Upper lobe of right lung (tissue), 1 donor: ENCODE measurements around the gene OPCML. TPM values are rescaled to one million over a fixed set of nuclear protein-coding genes. Genes with fewer than 3 reads are reported as not detected.

ENCODE experiments used
- ATAC-seq: fragments of 200-7000 bp; cut with Tn5 transposase; one replicate; pipeline ENCODE4 v1.9.1; 2020; ENCODE audit warnings: mild to moderate bottlenecking, moderate library complexity
- DNase-seq: peaks from one replicate; pipeline ENCODE4 v3.0.0-alpha.2; 2020
- H3K27ac ChIP-seq: fragments of 200-600 bp; one replicate; pipeline ENCODE4 v1.8.0; 2022
- H3K27me3 ChIP-seq: fragments of 200-600 bp; one replicate; pipeline ENCODE4 v1.8.0; 2022; ENCODE audit warnings: mild to moderate bottlenecking
- H3K36me3 ChIP-seq: fragments of 200-600 bp; one replicate; pipeline ENCODE4 v1.8.0; 2022
- H3K4me1 ChIP-seq: fragments of 200-600 bp; one replicate; pipeline ENCODE4 v1.8.0; 2022
- H3K4me3 ChIP-seq: fragments of 200-600 bp; one replicate; pipeline ENCODE4 v1.8.0; 2022; ENCODE audit warnings: mild to moderate bottlenecking
- H3K9me3 ChIP-seq: fragments of 200-600 bp; one replicate; pipeline ENCODE4 v1.8.0; 2022
- intact Hi-C: fragments of 100-400 bp; cut with DNase I; formaldehyde crosslinking; loops from one replicate; pipeline ENCODE4 v1.11.0; 2022
- total RNA-seq: library from RNA; stranded (reverse); fragmentation: NEBNext Ultra II Directional; extraction: Animal tissue kit (Norgen Biotek cat#: 25700); gene quantifications from one replicate; pipeline ENCODE4 v1.2.1, GENCODE V29; 2021
- TF ChIP-seq, protein P1 (sequence below): fragments of 200-600 bp; IDR thresholded peaks from one replicate; pipeline ENCODE4 v1.8.0; 2022; ENCODE audit warnings: antibody characterized with exemption
- donor health status: DM: no; HTN: yes; CAD: no; lungs with severe emphysema.

Gene OPCML
- total RNA-seq, 1 donor from 2014 or later: not detected

GRCh38 chr11:133555034-133555433 lies 22.7 kb upstream of the OPCML start:
- H3K36me3 ChIP-seq: no peaks in the 10 kb centered on the region
- TF ChIP-seq, protein P1, sequence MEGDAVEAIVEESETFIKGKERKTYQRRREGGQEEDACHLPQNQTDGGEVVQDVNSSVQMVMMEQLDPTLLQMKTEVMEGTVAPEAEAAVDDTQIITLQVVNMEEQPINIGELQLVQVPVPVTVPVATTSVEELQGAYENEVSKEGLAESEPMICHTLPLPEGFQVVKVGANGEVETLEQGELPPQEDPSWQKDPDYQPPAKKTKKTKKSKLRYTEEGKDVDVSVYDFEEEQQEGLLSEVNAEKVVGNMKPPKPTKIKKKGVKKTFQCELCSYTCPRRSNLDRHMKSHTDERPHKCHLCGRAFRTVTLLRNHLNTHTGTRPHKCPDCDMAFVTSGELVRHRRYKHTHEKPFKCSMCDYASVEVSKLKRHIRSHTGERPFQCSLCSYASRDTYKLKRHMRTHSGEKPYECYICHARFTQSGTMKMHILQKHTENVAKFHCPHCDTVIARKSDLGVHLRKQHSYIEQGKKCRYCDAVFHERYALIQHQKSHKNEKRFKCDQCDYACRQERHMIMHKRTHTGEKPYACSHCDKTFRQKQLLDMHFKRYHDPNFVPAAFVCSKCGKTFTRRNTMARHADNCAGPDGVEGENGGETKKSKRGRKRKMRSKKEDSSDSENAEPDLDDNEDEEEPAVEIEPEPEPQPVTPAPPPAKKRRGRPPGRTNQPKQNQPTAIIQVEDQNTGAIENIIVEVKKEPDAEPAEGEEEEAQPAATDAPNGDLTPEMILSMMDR: no peak
- H3K4me1 ChIP-seq: no peaks in the 10 kb centered on the region
- no peak overlapping the region for H3K4me3 ChIP-seq
- ATAC-seq (no peak), DNase-seq (no peak)
- no peaks in the 10 kb centered on the region for H3K9me3 ChIP-seq
- intact Hi-C loops: no loop called here
- H3K27me3 ChIP-seq: no peaks in the 10 kb centered on the region
- H3K27ac ChIP-seq: no peak overlapping the region

DNA sequence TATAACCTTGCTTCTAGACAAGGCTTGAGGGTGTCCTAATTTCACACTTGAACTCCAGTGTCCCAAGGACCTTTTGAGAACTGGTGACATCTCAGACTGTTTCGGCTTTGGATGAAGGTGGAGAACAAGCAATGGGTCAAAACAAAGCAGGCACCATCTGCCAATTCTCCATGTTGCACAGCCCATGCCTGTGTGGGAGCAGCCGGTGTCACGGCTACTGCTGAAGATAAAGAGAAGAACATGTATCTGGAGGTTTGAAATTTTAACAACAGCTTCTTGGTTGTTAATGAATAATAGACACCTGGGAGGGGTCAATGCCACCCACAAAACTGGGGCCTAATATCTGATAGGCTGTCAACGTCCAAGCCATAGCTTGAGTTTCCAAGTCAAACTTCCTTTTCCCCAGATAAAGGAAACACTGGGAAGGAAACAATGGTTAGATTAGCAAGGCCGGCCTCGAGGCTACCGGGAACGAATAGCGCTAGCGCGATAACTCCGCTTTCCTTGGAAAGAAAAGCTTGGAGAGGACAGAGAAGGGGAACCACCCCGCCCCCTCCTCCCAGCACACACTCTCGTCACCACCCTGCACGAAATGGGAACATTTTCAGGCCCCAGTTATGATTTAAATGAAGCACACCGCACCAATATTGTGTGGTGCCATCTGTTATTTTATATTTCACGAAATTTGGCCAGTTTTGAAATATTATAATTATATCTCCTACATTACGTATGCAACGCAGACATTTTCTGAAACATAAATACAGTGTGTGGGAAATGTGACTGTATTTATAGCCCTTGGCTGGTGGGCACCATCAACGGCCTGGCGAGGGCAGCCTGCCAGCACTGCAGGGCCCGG lies 21.8 kb upstream of the OPCML start:
- no peak for DNase-seq

GRCh38 chr11:133552938-133553337 lies 20.6 kb upstream of the OPCML start:
- ATAC-seq: no peak
- Histone ChIP-seq H3K9me3 (no peaks in the 10 kb centered on the region), H3K27ac (no peak overlapping the region), H3K4me3 (no peak overlapping the region), H3K36me3 (no peaks in the 10 kb centered on the region), H3K4me1 (no peaks in the 10 kb centered on the region), H3K27me3 (no peaks in the 10 kb centered on the region)
- TF ChIP-seq, protein P1: no peak
- no peak for DNase-seq
- intact Hi-C loops: no loop called here

More for the DNA sequence above, 21.8 kb upstream of the OPCML start:
- Histone ChIP-seq H3K36me3 (no peaks in the 10 kb centered on the region), H3K9me3 (no peaks in the 10 kb centered on the region), H3K4me3 (no peak overlapping the region), H3K4me1 (no peaks in the 10 kb centered on the region), H3K27me3 (no peaks in the 10 kb centered on the region), H3K27ac (no peak overlapping the region)
- intact Hi-C loops: no loop called here
- no peak for ATAC-seq
- TF ChIP-seq, protein P1: no peak

DNA sequence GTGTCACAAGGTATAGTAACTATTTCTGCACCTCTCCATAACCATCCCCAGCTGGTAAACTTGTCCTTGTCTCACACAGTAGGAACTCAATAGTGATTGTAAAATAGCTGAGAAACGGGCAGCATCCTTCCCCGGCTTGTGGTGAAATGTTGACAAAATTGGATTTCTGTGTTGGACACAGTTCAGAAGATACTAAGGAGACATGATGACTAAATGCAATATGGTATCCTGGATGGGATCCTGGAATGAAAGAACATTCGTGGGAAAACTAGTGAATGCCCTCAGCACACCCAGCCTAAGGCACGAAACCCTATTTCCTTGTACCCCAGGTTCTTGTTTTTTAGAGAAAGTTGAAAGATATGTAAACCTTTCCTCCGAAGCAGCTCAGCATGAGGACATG lies 18.8 kb upstream of the OPCML start:
- TF ChIP-seq, protein P1: no peak
- DNase-seq (no peak), ATAC-seq (no peak)
- no peaks in the 10 kb centered on the region for H3K9me3 ChIP-seq
- H3K36me3 ChIP-seq: no peaks in the 10 kb centered on the region
- H3K27ac ChIP-seq: no peak overlapping the region
- no peaks in the 10 kb centered on the region for H3K27me3 ChIP-seq
- no peak overlapping the region for H3K4me3 ChIP-seq
- H3K4me1 ChIP-seq: no peaks in the 10 kb centered on the region
- intact Hi-C loops: no loop called here

DNA sequence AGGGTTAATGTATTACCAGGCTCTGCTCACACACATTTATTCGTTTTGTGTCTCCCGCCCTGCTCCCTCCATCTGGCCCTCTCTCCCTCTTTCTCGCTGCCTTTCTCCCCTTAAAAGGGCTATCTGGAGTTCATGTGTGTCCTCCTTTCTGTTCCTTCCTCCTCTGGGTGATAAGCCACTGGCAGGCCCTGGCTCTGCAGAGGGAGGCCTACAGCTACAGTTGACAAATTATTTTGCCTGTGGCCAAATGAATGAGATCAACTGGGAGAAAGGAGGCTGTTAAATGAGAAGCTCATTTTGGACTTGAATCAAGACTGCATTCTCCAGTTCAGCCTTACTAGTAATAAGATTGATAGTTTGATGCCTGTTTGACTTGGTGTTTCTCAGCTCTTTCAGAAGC lies 17.5 kb upstream of the OPCML start:
- Histone ChIP-seq H3K9me3 (no peaks in the 10 kb centered on the region), H3K4me3 (no peak overlapping the region), H3K4me1 (no peaks in the 10 kb centered on the region), H3K36me3 (no peaks in the 10 kb centered on the region), H3K27ac (no peak overlapping the region), H3K27me3 (no peaks in the 10 kb centered on the region)
- TF ChIP-seq, protein P1: no peak
- intact Hi-C loops: no loop called here
- ATAC-seq (no peak), DNase-seq (no peak)
